HG03095 (cell line): ENCODE data around the gene YWHAQ.
"Not testable (repeated sequence)": the region's sequence is repeated elsewhere in the genome, so short reads cannot be mapped to it uniquely, and the experiment has no call there.

Source experiments
- ATAC-seq: cut with Tn5 transposase; IDR thresholded peaks from one replicate; pipeline ENCODE4 v1.9.1; 2021; ENCODE audit warnings: moderate library complexity; ENCODE audit not compliant: unreplicated experiment

The YWHAQ gene

DNA sequence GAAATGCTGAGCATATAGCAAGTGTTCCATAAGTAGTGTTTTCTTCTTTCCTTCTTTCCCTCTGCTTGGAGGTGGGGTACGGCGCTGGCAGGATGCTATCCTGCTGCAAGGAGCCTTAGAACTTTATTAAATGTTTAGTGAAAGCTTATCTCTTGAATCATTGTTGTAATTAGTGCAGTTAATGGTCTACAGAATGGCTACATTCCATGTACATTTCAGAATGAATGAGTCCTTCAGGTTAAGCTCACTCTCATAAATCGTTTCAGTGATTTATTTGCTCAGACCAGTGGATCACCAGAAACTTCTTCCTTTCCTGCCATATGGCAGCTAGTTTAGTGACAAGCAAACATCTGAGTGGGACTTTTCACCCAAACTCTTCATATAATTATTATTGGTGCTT, 3.3 kb upstream of the YWHAQ start:
- no peak for ATAC-seq

DNA sequence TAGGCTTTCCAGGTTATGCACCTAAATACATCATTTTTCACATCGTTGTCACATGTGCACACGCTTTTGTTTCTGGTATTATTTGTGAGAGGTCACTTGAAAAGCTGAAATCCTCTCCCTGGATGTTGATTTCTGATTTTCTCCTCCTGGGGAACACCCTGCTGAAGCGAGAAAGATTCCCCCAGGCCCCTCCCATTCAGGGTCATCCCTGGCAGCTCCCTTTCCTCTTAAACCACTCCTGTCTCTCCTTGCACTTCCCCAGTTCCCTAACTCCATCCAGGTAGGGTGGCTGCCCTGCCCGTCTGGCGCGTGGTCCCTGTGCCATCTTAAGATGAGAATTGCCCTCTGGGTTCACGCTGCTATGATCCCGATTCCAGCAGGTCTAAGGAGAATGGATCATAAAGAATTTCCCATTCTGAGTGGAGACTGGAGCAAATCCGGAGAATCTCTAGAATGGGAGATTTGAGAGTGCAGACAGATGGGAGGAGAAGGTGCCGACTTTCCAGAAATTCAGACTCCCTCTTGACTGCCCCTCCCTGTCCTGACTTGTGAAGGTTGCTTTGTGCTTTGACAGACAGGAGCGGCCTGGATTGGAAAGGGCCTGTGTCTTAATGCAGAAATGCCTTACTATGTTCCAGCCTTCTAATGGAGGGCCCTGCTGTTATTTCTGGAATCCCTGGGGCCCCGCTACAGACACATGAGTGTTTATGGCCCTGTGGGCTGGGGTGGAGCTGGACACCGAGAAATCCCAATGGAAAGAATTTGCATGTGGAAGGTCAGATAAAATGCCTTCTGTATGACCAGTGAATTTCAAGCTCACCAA, 1.3 kb upstream of the YWHAQ start:
- no peak for ATAC-seq

DNA sequence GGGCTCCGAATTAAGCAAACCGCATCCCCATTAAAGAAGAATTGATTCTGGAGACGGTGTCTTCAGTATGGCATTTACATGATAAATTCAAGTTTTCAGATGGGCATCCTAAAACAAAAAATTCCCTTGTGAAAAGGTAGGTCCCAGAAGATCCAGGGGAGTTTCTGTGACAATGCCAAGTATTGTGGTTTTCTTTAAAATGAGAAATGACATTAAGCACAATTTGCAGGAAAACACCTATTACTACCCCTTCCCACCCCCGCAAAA, 689 bp upstream of the YWHAQ start:
- ATAC-seq, result no peak

DNA sequence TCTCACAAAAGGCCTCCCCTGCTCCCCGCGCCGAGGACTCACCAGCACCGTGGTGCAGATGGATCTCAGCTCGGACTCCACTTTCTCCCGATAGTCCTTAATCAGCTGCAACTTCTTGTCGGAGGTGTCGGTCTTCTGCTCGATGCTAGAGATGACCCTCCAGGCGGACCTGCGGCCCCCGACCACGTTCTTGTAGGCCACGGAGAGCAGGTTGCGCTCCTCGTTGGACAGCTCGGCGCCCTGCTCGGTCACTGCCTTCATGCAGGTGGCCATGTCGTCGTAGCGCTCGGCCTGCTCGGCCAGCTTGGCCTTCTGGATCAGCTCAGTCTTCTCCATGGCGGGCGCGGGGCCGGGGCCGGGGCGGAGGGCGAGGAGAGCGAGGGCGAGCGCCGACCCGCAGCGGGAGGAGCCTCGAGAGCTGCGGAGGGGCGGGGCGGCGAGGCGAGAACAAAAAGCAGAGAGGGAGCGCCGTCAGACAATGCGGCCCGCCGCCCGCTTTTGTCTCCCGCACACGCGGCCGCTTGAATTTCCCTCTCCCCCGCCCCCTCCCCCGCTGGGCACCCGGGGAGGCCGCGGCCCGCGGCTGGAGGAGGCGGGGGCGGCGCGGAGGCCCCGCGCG, 571 bp downstream of the YWHAQ start:
- ATAC-seq, result peak; percentile 36

- ATAC-seq, result no peak
Measured at GRCh38 chr2:9629222-9630116, 1.3 kb downstream of the YWHAQ start.

DNA sequence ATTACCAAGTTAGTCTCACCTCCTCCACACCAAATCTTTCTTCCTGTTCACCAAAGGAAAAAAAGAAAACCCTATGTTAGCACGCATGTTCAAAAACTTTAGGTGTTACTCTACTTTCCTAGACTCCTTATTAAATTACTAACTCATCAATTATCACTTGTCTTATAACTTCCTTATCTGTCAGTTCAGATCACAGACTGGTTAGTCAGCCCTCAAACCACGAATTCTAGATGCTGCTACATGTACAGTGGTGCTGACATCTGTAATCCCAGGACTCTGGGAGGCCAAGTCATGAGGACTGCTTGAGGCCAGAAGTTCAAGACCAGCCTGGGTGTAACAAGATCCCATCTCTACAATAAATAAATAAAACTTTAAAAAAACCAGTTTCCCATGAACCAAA, 3.5 kb downstream of the YWHAQ start:
- no peak for ATAC-seq

- no peak for ATAC-seq
Measured at GRCh38 chr2:9623151-9623550, 7.6 kb downstream of the YWHAQ start.

- ATAC-seq, result not testable (repeated sequence)
Measured at GRCh38 chr2:9621655-9622054, 9.1 kb downstream of the YWHAQ start.

GRCh38 chr2:9618410-9618809, 12.4 kb downstream of the YWHAQ start:
- peak; percentile 55 for ATAC-seq

- ATAC-seq, result no peak
Measured at GRCh38 chr2:9617749-9618148, 13.0 kb downstream of the YWHAQ start.

- no peak for ATAC-seq
Measured at GRCh38 chr2:9617296-9617695, 13.5 kb downstream of the YWHAQ start.

GRCh38 chr2:9614562-9614961, 16.2 kb downstream of the YWHAQ start:
- no peak for ATAC-seq

- ATAC-seq, result no peak
Measured at GRCh38 chr2:9613291-9613690, 17.5 kb downstream of the YWHAQ start.

DNA sequence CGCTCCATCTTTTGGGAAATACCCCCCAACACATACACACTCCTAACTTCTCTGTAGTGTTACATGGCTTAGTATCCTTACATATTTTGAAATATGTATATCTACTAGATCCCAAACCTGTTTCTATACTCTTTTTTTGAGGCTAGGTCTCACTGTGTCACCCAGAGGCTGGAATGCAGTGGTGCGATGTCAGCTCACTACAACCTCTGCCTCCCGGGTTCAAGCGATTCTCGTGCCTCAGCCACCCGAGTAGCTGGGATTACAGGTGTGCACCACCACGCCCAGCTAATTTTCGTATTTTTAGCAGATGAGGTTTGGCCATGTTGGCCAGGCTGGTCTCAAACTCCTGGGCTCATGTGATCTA, 19.3 kb downstream of the YWHAQ start:
- ATAC-seq, result not testable (repeated sequence)

DNA sequence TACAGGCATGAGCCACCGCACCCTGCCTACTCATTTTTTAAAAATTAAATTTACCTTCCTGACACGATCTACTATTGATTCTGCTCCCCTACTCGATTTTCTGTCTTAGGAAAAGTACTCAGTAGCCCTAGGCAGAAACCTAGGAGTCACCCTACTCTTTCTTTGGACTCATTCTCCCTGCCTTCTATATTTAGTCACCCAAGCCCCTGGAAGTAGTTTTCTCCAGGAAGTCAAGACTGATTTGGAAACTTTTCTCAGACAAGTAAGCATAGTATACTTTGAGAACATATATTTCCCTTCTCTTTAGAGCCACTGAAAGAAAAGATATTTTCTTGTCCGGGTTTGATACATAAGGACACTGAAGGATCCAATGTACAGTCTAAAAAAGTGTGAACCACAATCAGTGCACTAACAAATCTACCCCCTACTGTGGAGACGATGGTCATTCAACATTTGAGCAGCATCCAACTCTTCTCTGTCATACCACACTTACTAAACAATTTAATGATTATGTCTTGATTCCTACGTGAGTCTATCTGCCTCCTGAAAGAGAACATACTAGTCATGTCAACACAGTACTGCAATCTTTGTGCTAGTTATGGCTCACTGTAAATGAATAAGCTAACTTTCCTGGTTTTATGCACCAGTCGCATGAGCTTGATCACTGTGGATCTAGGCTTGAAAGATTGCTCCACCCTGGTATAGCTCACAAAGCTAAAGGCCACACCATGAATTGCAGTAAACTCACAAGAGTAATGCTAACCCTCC, 19.8 kb downstream of the YWHAQ start:
- ATAC-seq, result no peak

- not testable (repeated sequence) for ATAC-seq
Measured at GRCh38 chr2:9608491-9608890, 22.3 kb downstream of the YWHAQ start.

GRCh38 chr2:9602412-9602811, 28.4 kb downstream of the YWHAQ start:
- ATAC-seq, result no peak

DNA sequence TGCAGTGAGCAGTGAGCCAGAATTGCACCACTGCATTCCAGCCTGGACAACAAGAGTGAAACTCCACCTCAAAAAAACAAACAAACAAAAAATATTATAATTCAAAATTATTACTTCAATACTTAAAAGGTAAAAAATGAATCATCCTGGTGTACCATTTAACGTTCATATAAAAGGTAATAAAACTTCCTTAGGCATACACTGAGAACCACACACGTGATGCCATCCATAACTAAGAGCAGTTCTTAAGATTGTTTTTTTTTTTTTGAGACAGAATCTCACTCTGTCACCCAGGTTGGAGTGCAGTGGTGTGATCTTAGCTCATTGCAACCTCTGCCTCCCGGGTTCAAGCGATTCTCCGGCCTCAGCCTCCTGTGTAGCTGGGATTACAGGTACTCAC, 29.4 kb downstream of the YWHAQ start:
- ATAC-seq, result no peak

GRCh38 chr2:9599430-9599829, 31.4 kb downstream of the YWHAQ start:
- ATAC-seq, result no peak

DNA sequence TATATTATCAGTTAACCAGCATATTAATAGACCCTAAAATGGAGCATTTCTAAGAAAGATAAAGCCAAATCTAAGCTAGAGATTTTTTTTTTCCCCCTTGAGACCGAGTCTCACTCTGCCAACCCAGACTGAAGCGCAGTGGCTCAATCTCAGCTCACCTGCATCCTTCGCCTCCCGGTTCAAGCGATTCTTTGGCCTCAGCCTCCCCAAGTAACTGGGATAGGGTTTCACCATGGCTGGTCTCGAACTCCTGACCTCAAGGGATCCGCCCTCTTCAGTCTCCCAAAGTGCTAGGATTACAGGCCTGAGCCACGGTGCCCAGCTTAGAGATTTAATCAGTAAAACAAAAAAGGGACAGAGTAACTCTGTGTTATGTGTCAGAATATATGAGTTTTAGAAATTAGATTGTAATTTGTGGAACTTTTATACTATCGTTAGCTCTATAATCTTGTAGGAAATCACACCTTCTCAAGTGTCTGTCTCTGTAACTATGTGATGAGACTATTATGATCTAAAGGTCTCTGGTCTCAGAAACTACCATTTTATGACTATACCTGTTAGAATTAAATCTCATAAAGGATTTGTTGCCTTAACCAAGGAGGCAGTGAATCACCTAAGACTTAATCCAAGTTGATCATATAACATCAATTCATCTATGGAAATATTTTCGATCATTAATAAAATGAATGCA, 34.0 kb downstream of the YWHAQ start:
- ATAC-seq, result no peak

- no peak for ATAC-seq
Measured at GRCh38 chr2:9595746-9596145, 35.1 kb downstream of the YWHAQ start.
